ENCODE measurements around the gene GET4.

- TF ChIP-seq GATA2 (IDR thresholded peaks at IDR 0.05; ENCODE audit: low read depth, low read length) (no peak), GATA3 (IDR thresholded peaks at IDR 0.05; ENCODE audit: low read depth, low read length) (no peak)
These were observed 27.8 kb downstream of the GET4 start for GRCh38 chr7:903921-904755.

Measured in SH-SY5Y (cell line).